NCI-H2107 (cell line): ENCODE measurements around the gene SELENOH.

Source experiments
- DNase-seq: peaks from one replicate; lab custom pipeline; 2025; lab: John Stamatoyannopoulos, UW

The SELENOH gene

GRCh38 chr11:57781529-57781943, 40.2 kb downstream of the SELENOH start:
- no peak for DNase-seq

GRCh38 chr11:57785072-57785471, 43.8 kb downstream of the SELENOH start:
- no peak for DNase-seq

GRCh38 chr11:57786436-57786835, 45.1 kb downstream of the SELENOH start:
- no peak for DNase-seq

- no peak for DNase-seq
Observed at GRCh38 chr11:57787006-57787604, 45.8 kb downstream of the SELENOH start.

GRCh38 chr11:57787920-57788702, 46.8 kb downstream of the SELENOH start:
- no peak for DNase-seq

- no peak for DNase-seq
Observed at GRCh38 chr11:57788703-57789088, 47.4 kb downstream of the SELENOH start.

- DNase-seq: no peak
Observed at GRCh38 chr11:57791321-57792059, 50.2 kb downstream of the SELENOH start.

- DNase-seq: no peak
Observed at GRCh38 chr11:57792060-57792541, 50.8 kb downstream of the SELENOH start.

GRCh38 chr11:57792870-57793269, 51.6 kb downstream of the SELENOH start:
- DNase-seq: no peak
